HepG2 (cell line): ENCODE results near the gene VARS1. TPM values are rescaled to one million over a fixed set of nuclear protein-coding genes. Genes with fewer than 3 reads are reported as not detected.

ENCODE experiments used
- BORCS8-MEF2B ChIP-seq: sonication (generic); formaldehyde crosslinking; IDR thresholded peaks from 2 replicates; pipeline ENCODE4 v1.8.0; 2022; ENCODE audit warnings: mild to moderate bottlenecking, missing genetic modification reagents
- HOXA3 ChIP-seq: sonication (generic); formaldehyde crosslinking; IDR thresholded peaks from 2 replicates; pipeline ENCODE4 v1.5.0; 2020; ENCODE audit warnings: missing genetic modification reagents
- RFX5 ChIP-seq: IDR thresholded peaks from 2 replicates; pipeline ENCODE4 v1.6.1; 2011; ENCODE audit warnings: low read depth, low read length, improper control_type of control experiment
- SOX5 ChIP-seq: IDR thresholded peaks from 2 replicates; pipeline ENCODE4 v1.6.1; 2016; ENCODE audit warnings: borderline replicate concordance
- TAF1 ChIP-seq: sonication (generic); formaldehyde crosslinking; IDR thresholded peaks from 2 replicates; pipeline ENCODE4 v1.4.0; 2020; ENCODE audit warnings: missing genetic modification reagents
- XRCC5 ChIP-seq: fragments of 200-400 bp; formaldehyde crosslinking; optimal IDR thresholded peaks from 2 replicates; pipeline ENCODE3; 2017; ENCODE audit warnings: mild to moderate bottlenecking, low read length
- ZFX ChIP-seq: sonication (generic); formaldehyde crosslinking; IDR thresholded peaks from 2 replicates; pipeline ENCODE4 v1.4.0; 2020; ENCODE audit warnings: mild to moderate bottlenecking, low read depth, missing genetic modification reagents, moderate library complexity
- ZFY ChIP-seq: sonication (generic); formaldehyde crosslinking; IDR thresholded peaks from 2 replicates; pipeline ENCODE4 v1.4.0; 2020; ENCODE audit warnings: missing genetic modification reagents
- ZMYM4 ChIP-seq: sonication (generic); formaldehyde crosslinking; IDR thresholded peaks from 2 replicates; pipeline ENCODE4 v1.8.1; 2023; ENCODE audit warnings: mild to moderate bottlenecking, missing genetic modification reagents
- ZNF335 ChIP-seq: sonication (generic); formaldehyde crosslinking; IDR thresholded peaks from 2 replicates; pipeline ENCODE4 v1.4.0; 2020; ENCODE audit warnings: missing genetic modification reagents
- ZNF337 ChIP-seq: sonication (generic); formaldehyde crosslinking; IDR thresholded peaks from 2 replicates; pipeline ENCODE4 v1.5.1; 2020; ENCODE audit warnings: missing genetic modification reagents, low read depth, mild to moderate bottlenecking, borderline replicate concordance
- ZNF460 ChIP-seq: sonication (generic); formaldehyde crosslinking; IDR thresholded peaks from 2 replicates; pipeline ENCODE4 v1.5.1; 2020; ENCODE audit warnings: missing genetic modification reagents, mild to moderate bottlenecking, borderline replicate concordance
- ZNF510 ChIP-seq: sonication (generic); formaldehyde crosslinking; IDR thresholded peaks from 2 replicates; pipeline ENCODE4 v1.4.0; 2020; ENCODE audit warnings: low read depth, mild to moderate bottlenecking, missing genetic modification reagents
- polyA plus RNA-seq, 8 experiments: library from polyadenylated mRNA; depleted of rRNA in 3 of 8; stranded (reverse) in 7 of 8; unstranded in 1 of 8; fragments of >200 nt; fragmentation: Illumina TruSeq in 4 of 8; extraction: Trizol in 4 of 8; gene quantifications; 2 replicates each; pipeline versions ENCODE4 v1.2.1 to v1.2.3, GENCODE V29; 2011 to 2016; ENCODE audit warnings: low read depth in 4 of 8, missing spikeins in 1 of 8, mixed read lengths in 1 of 8; ENCODE audit not compliant: insufficient read depth in 1 of 8
- total RNA-seq, 5 experiments: library from RNA; depleted of rRNA; stranded (reverse); fragments of >200 nt; fragmentation: Illumina TruSeq; extraction: Trizol; gene quantifications; 2 replicates each; pipeline ENCODE4 v1.2.3, GENCODE V29; 2016; ENCODE audit warnings: low read depth in 1 of 5
- TF ChIP-seq, protein P1 (sequence below): sonication (generic); formaldehyde crosslinking; IDR thresholded peaks from 2 replicates; pipeline ENCODE4 v1.4.0; 2020; ENCODE audit warnings: missing genetic modification reagents, low read depth, mild to moderate bottlenecking, borderline replicate concordance
- TF ChIP-seq, protein P2 (sequence below): sonication (generic); formaldehyde crosslinking; IDR thresholded peaks from 2 replicates; pipeline ENCODE4 v1.4.0; 2020; ENCODE audit warnings: mild to moderate bottlenecking, low read depth, missing genetic modification reagents
- TF ChIP-seq, protein P3 (sequence below): conservative IDR thresholded peaks from 2 replicates; pipeline ENCODE4 v1.6.1; 2018; ENCODE audit warnings: missing genetic modification reagents
- TF ChIP-seq, protein P4 (sequence below): sonication (generic); formaldehyde crosslinking; IDR thresholded peaks from 2 replicates; pipeline ENCODE4 v1.8.1; 2022; ENCODE audit warnings: low read depth, mild to moderate bottlenecking, missing genetic modification reagents
- TF ChIP-seq, protein P5 (sequence below), 2 experiments: sonication (generic) in 1 of 2; formaldehyde crosslinking in 1 of 2; IDR thresholded peaks; 2 replicates each; pipeline versions ENCODE4 v1.4.0 to v1.6.1; 2016 to 2020; ENCODE audit warnings: borderline replicate concordance in 1 of 2, low read depth in 1 of 2, mild to moderate bottlenecking in 1 of 2, missing genetic modification reagents in 1 of 2

The VARS1 gene
- total and polyA plus RNA-seq, 2 of the 13 experiments (the other 11 are each of a cell fraction or from before 2014, with no cell fraction given), result 14.7 to 56.1 TPM

DNA sequence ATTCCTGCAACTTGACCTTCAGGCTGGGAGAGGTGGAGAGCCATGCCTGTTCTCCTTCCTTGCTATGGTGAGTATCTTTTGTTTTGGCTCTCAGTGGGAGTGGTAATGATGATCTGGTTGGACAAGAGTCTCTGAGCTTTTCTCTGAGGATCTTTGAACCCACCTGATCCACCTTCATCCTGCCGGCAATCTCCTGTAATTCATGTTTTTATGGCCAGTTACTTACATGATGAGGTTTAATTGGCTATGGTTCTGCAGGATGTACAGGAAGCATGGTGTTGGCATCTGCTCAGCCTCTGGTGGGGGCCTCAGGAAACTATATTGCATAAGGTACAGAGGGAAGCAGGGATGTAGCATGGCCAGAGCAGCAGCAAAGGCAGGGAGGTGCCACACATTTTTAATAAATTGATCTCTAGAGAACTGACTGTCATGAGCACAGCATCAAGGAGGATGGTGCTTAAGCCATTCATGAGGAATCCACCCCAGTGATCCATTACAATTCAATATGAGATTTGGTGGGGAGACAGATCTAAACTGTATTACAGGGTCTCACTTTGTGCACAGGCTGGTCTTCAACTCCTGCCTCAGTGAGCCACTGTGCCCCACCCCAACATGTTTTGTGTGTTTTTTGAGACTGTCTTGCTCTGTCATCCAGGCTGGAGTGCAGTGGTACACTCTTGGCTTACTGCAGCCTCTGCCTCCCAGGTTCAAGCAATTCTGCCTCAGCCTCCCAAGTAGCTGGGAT lies 42.0 kb upstream of the VARS1 start (continued):
- TF ChIP-seq, protein P1, sequence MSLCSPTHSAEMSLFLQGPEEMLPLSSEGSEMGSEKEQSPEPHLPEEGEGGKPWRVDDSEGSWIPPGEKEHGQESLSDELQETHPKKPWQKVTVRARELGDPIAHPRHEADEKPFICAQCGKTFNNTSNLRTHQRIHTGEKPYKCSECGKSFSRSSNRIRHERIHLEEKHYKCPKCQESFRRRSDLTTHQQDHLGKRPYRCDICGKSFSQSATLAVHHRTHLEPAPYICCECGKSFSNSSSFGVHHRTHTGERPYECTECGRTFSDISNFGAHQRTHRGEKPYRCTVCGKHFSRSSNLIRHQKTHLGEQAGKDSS (CRISPR knock-in tag), result 0 out of 2 replicates have a peak, but pooled peaks have one; percentile 36
- TF ChIP-seq BORCS8-MEF2B (CRISPR knock-in tag) (0 out of 2 replicates have a peak, but pooled peaks have one; percentile 42), RFX5 (no peak), ZNF337 (CRISPR knock-in tag) (no peak), ZNF335 (peak; percentile 68; the same call in 1 of the 2 replicates), XRCC5 (peak; percentile 12), TAF1 (CRISPR knock-in tag) (peak; percentile 31; the same call in 1 of the 2 replicates), SOX5 (CRISPR knock-in tag) (0 out of 2 replicates have a peak, but pooled peaks have one; percentile 12), ZFY (no peak), ZNF460 (CRISPR knock-in tag) (no peak), HOXA3 (CRISPR knock-in tag) (0 out of 2 replicates have a peak, but pooled peaks have one; percentile 4), ZFX (CRISPR knock-in tag) (peak; percentile 35; the same call in 1 of the 2 replicates), ZNF510 (CRISPR knock-in tag) (0 out of 2 replicates have a peak, but pooled peaks have one; percentile 36), ZMYM4 (0 out of 2 replicates have a peak, but pooled peaks have one; percentile 1)
- TF ChIP-seq, protein P2, sequence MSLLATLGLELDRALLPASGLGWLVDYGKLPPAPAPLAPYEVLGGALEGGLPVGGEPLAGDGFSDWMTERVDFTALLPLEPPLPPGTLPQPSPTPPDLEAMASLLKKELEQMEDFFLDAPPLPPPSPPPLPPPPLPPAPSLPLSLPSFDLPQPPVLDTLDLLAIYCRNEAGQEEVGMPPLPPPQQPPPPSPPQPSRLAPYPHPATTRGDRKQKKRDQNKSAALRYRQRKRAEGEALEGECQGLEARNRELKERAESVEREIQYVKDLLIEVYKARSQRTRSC (CRISPR knock-in tag), result 0 out of 2 replicates have a peak, but pooled peaks have one; percentile 53
- TF ChIP-seq, protein P3, sequence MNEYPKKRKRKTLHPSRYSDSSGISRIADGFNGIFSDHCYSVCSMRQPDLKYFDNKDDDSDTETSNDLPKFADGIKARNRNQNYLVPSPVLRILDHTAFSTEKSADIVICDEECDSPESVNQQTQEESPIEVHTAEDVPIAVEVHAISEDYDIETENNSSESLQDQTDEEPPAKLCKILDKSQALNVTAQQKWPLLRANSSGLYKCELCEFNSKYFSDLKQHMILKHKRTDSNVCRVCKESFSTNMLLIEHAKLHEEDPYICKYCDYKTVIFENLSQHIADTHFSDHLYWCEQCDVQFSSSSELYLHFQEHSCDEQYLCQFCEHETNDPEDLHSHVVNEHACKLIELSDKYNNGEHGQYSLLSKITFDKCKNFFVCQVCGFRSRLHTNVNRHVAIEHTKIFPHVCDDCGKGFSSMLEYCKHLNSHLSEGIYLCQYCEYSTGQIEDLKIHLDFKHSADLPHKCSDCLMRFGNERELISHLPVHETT, result no peak
- TF ChIP-seq, protein P4, sequence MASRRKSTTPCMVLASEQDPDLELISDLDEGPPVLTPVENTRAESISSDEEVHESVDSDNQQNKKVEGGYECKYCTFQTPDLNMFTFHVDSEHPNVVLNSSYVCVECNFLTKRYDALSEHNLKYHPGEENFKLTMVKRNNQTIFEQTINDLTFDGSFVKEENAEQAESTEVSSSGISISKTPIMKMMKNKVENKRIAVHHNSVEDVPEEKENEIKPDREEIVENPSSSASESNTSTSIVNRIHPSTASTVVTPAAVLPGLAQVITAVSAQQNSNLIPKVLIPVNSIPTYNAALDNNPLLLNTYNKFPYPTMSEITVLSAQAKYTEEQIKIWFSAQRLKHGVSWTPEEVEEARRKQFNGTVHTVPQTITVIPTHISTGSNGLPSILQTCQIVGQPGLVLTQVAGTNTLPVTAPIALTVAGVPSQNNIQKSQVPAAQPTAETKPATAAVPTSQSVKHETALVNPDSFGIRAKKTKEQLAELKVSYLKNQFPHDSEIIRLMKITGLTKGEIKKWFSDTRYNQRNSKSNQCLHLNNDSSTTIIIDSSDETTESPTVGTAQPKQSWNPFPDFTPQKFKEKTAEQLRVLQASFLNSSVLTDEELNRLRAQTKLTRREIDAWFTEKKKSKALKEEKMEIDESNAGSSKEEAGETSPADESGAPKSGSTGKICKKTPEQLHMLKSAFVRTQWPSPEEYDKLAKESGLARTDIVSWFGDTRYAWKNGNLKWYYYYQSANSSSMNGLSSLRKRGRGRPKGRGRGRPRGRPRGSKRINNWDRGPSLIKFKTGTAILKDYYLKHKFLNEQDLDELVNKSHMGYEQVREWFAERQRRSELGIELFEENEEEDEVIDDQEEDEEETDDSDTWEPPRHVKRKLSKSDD, result no peak
- TF ChIP-seq, protein P5, sequence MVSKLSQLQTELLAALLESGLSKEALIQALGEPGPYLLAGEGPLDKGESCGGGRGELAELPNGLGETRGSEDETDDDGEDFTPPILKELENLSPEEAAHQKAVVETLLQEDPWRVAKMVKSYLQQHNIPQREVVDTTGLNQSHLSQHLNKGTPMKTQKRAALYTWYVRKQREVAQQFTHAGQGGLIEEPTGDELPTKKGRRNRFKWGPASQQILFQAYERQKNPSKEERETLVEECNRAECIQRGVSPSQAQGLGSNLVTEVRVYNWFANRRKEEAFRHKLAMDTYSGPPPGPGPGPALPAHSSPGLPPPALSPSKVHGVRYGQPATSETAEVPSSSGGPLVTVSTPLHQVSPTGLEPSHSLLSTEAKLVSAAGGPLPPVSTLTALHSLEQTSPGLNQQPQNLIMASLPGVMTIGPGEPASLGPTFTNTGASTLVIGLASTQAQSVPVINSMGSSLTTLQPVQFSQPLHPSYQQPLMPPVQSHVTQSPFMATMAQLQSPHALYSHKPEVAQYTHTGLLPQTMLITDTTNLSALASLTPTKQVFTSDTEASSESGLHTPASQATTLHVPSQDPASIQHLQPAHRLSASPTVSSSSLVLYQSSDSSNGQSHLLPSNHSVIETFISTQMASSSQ (IDR thresholded peaks at IDR 0.05; ENCODE audit: low read depth), result no peak
- TF ChIP-seq, protein P5 (CRISPR knock-in tag; IDR thresholded peaks at IDR 0.05; ENCODE audit: borderline replicate concordance), result peak; percentile 39; the same call in 1 of the 2 replicates
